ENCODE data around the gene OPRL1. TPM values are rescaled to one million over a fixed set of nuclear protein-coding genes. Genes with fewer than 3 reads are reported as not detected.

The OPRL1 gene
- total RNA-seq, 4 donors from 2014 or later = 0.54 to 0.94 (median 0.68) TPM

GRCh38 chr20:64052987-64053840 is 26.7 kb upstream of the OPRL1 start:
- WGBS, 2 donors = 78 to 80% methylated on average over 22 to 23 of the region's 33 CpGs
- no peak for DNase-seq
- intact Hi-C loops (cut with DNase I) = no loop called here
- peaks cover 4% of the 10 kb centered on the region for H3K27me3 ChIP-seq
- H3K4me1 ChIP-seq = peaks cover 3 to 10% of the 10 kb centered on the region in 2 donors
- H3K9me3 ChIP-seq = no peaks in the 10 kb centered on the region
- TF ChIP-seq POLR2A (IDR thresholded peaks at IDR 0.05) (no peak), CTCF (IDR thresholded peaks at IDR 0.05) (no peak)
- no peak overlapping the region for H3K4me3 ChIP-seq (replicated peaks in 1 of 3)
- no peaks in the 10 kb centered on the region for H3K36me3 ChIP-seq
- H3K27ac ChIP-seq = peak overlapping the region in 2 of 3 donors; percentile 52 to 70

GRCh38 chr20:64053841-64054661 is 25.8 kb upstream of the OPRL1 start:
- Histone ChIP-seq H3K4me3 (replicated peaks in 1 of 3) (no peak overlapping the region), H3K27me3 (peaks cover 4% of the 10 kb centered on the region), H3K36me3 (no peaks in the 10 kb centered on the region), H3K27ac (peak overlapping the region; percentile 26 to 36 (median 33)), H3K9me3 (no peaks in the 10 kb centered on the region), H3K4me1 (peaks cover 3 to 5% of the 10 kb centered on the region in 2 donors)
- TF ChIP-seq POLR2A (IDR thresholded peaks at IDR 0.05) = no peak
- TF ChIP-seq CTCF (IDR thresholded peaks at IDR 0.05) = no peak
- peak; percentile 36 to 45 for DNase-seq
- WGBS, 2 donors = 33 to 34% methylated on average over 6 to 7 of the region's 17 CpGs
- intact Hi-C loops (cut with DNase I) = no loop called here

GRCh38 chr20:64055396-64055892 is 24.4 kb upstream of the OPRL1 start:
- H3K27me3 ChIP-seq = no peaks in the 10 kb centered on the region
- 74 to 76% methylated on average over 5 to 9 of the region's 9 CpGs for WGBS, 2 donors
- intact Hi-C loops (cut with DNase I) = no loop called here

GRCh38 chr20:64055893-64056638 is 23.8 kb upstream of the OPRL1 start:
- intact Hi-C loops (cut with DNase I) = no loop called here
- no peaks in the 10 kb centered on the region for H3K4me1 ChIP-seq
- peak in 1 of 2 donors; percentile 33 for DNase-seq
- whole genome bisulfite sequencing, 2 donors = 26 to 37% methylated on average over 9 to 14 of the region's 22 CpGs
- TF ChIP-seq POLR2A (IDR thresholded peaks at IDR 0.05) (no peak), CTCF (IDR thresholded peaks at IDR 0.05) (no peak)
- H3K36me3 ChIP-seq = no peaks in the 10 kb centered on the region
- H3K27ac ChIP-seq = peak overlapping the region; percentile 39 to 59 (median 43)
- no peaks in the 10 kb centered on the region for H3K9me3 ChIP-seq
- H3K27me3 ChIP-seq = no peaks in the 10 kb centered on the region
- no peak overlapping the region for H3K4me3 ChIP-seq (replicated peaks in 1 of 3)

More at GRCh38 chr20:64055396-64055892, 24.4 kb upstream of the OPRL1 start:
- H3K4me3 ChIP-seq (replicated peaks in 1 of 3) = no peak overlapping the region
- no peaks in the 10 kb centered on the region for H3K36me3 ChIP-seq
- no peak for DNase-seq
- H3K9me3 ChIP-seq = no peaks in the 10 kb centered on the region
- peak overlapping the region; percentile 39 to 59 (median 43) for H3K27ac ChIP-seq
- no peaks in the 10 kb centered on the region for H3K4me1 ChIP-seq
- TF ChIP-seq CTCF (IDR thresholded peaks at IDR 0.05) (no peak), POLR2A (IDR thresholded peaks at IDR 0.05) (no peak)
